Immature natural killer cell (primary cell): ENCODE measurements around the gene MEGF6. TPM values are rescaled to one million over a fixed set of nuclear protein-coding genes. Genes with fewer than 3 reads are reported as not detected.

Experiments used
- DNase-seq, 3 donors: peaks; one replicate each; pipeline ENCODE4 v3.0.0; 2022; ENCODE audit warnings: mixed read lengths in 1 of 3
- H3K27ac Mint-ChIP-seq, 6 donors: one replicate each; pipeline ENCODE4 v1.8.0; 2020; ENCODE audit warnings: mixed read lengths in 6 of 6, mild to moderate bottlenecking in 5 of 6, inconsistent platforms in 4 of 6, moderate library complexity in 3 of 6
- H3K27me3 Mint-ChIP-seq, 3 donors: one replicate each; pipeline ENCODE4 v1.8.0; 2020 to 2021; ENCODE audit warnings: low read depth in 3 of 3, mild to moderate bottlenecking in 3 of 3, mixed read lengths in 3 of 3, moderate library complexity in 3 of 3, inconsistent platforms in 1 of 3
- H3K36me3 Mint-ChIP-seq, 3 donors: one replicate each; pipeline ENCODE4 v1.8.0; 2020; ENCODE audit warnings: mixed read lengths in 3 of 3, inconsistent platforms in 2 of 3, mild to moderate bottlenecking in 2 of 3
- H3K4me1 Mint-ChIP-seq, 2 donors: one replicate each; pipeline ENCODE4 v1.8.0; 2020; ENCODE audit warnings: inconsistent platforms in 2 of 2, mild to moderate bottlenecking in 2 of 2, mixed read lengths in 2 of 2, moderate library complexity in 1 of 2
- H3K4me3 Mint-ChIP-seq, 5 donors: one replicate each; pipeline ENCODE4 v1.8.0; 2020; ENCODE audit warnings: mild to moderate bottlenecking in 5 of 5, mixed read lengths in 5 of 5, inconsistent platforms in 3 of 5, moderate library complexity in 3 of 5
- H3K9me3 Mint-ChIP-seq, 6 donors: one replicate each; pipeline ENCODE4 v1.8.0; 2020; ENCODE audit warnings: mild to moderate bottlenecking in 6 of 6, mixed read lengths in 6 of 6, inconsistent platforms in 4 of 6, moderate library complexity in 3 of 6
- polyA plus RNA-seq, 3 donors: library from polyadenylated mRNA; unstranded; fragments of 300-500 nt; fragmentation: Illumina TruSeq; gene quantifications; one replicate each; pipeline ENCODE4 v1.2.3, GENCODE V29; 2021

The MEGF6 gene
- polyA plus RNA-seq, 3 donors from 2014 or later: 0.08 TPM; not detected in 2

DNA sequence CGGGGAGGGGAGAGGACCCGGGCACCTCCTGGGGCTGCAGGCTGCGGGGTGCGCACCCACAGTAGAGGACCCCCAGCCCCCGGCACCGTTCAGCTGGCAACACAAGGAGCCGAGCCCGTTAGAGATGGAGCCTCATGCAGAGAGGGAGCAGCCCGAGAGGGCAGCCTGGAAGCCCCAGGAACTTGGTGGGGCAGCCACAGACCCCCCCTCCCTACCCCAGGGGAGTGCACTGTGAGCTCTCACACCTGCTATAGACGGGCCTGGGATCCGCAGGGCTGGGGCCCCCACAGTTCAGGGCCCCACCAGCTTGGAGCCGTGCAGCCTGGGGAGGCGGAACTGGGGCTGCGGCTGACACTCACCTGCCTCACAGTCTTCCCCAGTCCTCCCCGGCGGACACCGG lies 109.9 kb downstream of the MEGF6 start:
- Mint-ChIP-seq H3K4me1 (no peaks in the 10 kb centered on the region), H3K36me3 (no peaks in the 10 kb centered on the region), H3K4me3 (no peak overlapping the region), H3K27me3 (no peaks in the 10 kb centered on the region), H3K27ac (no peak overlapping the region), H3K9me3 (no peaks in the 10 kb centered on the region)
- no peak for DNase-seq

DNA sequence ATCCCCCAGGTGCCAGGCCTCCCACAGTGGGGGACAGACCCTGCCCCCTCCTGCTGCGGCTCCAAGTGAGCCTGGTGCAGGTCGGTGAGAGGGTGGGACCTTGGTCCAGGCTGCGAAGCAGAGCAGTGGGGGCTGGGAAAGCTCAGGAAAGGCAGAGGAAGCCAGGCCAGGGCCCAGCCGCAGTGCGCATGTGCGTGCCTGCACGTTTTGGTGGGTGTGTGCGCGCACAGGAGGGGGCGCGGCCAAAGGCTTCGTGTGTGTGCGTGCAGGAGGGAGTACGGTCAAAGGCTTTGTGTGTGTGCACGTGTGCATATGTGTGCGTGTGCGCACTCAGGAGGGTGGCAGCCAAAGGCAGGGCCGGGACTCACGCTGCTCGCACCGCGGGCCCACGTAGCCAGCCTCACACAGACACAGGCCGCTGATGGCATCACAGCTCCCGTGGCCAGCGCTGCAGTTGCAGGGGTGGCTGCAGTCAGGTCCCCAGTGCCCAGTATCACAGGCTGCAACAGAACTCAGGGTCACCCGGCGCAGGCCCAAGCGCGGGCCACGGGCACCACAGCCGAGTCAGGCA lies 111.0 kb downstream of the MEGF6 start:
- H3K27ac Mint-ChIP-seq: no peak overlapping the region
- DNase-seq: no peak
- no peaks in the 10 kb centered on the region for H3K27me3 Mint-ChIP-seq
- H3K4me3 Mint-ChIP-seq: no peak overlapping the region
- no peaks in the 10 kb centered on the region for H3K36me3 Mint-ChIP-seq
- H3K4me1 Mint-ChIP-seq: no peaks in the 10 kb centered on the region
- H3K9me3 Mint-ChIP-seq: no peaks in the 10 kb centered on the region

DNA sequence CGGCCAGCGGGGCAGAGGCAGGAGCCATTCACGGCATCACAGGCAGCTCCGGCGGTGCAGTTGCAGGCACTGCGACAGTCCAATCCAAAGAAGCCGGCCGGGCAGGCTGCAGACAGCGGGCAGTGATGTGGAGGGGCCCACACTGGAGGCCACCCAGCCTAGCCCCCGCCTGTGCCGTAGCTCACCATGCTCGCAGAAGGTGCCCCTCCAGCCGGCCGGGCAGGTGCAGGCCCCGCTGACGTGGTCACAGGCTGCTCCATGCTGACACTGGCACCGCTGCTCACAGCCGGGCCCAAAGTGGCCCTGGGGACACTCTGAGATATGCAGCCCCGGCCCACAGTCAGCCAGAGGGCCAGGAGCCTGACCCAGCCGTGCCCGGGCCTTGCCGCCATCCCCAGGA lies 111.7 kb downstream of the MEGF6 start:
- H3K36me3 Mint-ChIP-seq: no peaks in the 10 kb centered on the region
- H3K4me1 Mint-ChIP-seq: no peaks in the 10 kb centered on the region
- no peak overlapping the region for H3K27ac Mint-ChIP-seq
- H3K9me3 Mint-ChIP-seq: no peaks in the 10 kb centered on the region
- H3K4me3 Mint-ChIP-seq: no peak overlapping the region
- no peaks in the 10 kb centered on the region for H3K27me3 Mint-ChIP-seq
- DNase-seq: no peak

DNA sequence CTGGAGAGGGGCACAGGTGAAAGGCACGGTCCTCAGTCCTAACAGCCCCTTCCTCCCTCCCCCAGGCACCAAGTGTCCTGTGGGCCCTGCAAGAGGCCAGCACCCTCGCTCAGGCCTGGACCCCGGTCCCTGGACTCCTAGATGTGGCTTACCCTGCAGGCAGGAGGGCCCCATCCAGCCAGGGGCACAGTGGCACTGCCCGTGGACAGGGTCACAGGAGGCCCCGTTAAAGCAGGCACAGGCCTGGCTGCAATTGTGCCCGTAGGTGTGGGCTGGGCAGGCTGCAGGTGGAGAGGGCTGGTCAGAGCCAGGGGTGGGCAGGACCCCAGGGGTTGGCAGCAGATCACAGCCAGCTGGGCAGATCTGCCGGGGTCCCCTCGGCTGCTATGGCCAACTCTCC lies 112.3 kb downstream of the MEGF6 start:
- no peaks in the 10 kb centered on the region for H3K27me3 Mint-ChIP-seq
- H3K36me3 Mint-ChIP-seq: no peaks in the 10 kb centered on the region
- no peak for DNase-seq
- H3K4me3 Mint-ChIP-seq: no peak overlapping the region
- H3K4me1 Mint-ChIP-seq: no peaks in the 10 kb centered on the region
- H3K27ac Mint-ChIP-seq: no peak overlapping the region
- H3K9me3 Mint-ChIP-seq: no peaks in the 10 kb centered on the region

DNA sequence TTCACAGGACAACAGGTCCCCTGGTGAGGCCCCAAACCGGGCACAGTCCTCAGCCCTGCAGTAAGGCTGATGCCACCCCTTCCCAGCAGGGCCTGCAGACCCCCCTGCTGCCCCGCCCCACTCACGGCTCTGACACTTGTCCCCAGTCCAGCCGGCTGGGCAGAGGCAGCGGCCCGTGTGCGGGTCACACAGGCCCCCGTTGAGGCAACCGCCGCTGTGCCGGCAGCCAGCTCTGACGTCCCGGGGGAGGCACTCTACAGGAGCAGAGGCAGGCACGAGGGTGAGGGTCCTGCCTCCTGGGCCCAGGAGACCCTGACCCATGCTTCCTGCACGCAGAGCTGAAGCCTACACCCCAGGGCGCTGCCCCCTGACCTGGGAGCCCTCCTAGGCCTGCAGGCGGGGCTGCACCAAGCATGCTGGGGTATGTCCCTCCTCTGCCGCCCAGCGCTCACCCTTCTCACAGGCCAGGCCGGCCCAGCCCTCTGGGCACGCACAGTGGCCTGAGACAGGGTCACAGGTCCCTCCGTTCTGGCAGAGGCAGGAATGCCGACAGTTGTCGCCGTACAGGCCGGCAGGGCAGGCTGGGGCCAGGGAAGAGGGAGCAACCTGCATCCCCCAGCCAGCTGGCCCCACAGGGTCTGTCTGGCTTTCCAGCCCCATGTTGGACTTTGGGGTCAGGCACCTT lies 112.9 kb downstream of the MEGF6 start:
- DNase-seq: no peak
- no peak overlapping the region for H3K27ac Mint-ChIP-seq
- no peaks in the 10 kb centered on the region for H3K4me1 Mint-ChIP-seq
- H3K36me3 Mint-ChIP-seq: no peaks in the 10 kb centered on the region
- H3K9me3 Mint-ChIP-seq: no peaks in the 10 kb centered on the region
- H3K27me3 Mint-ChIP-seq: no peaks in the 10 kb centered on the region
- no peak overlapping the region for H3K4me3 Mint-ChIP-seq

DNA sequence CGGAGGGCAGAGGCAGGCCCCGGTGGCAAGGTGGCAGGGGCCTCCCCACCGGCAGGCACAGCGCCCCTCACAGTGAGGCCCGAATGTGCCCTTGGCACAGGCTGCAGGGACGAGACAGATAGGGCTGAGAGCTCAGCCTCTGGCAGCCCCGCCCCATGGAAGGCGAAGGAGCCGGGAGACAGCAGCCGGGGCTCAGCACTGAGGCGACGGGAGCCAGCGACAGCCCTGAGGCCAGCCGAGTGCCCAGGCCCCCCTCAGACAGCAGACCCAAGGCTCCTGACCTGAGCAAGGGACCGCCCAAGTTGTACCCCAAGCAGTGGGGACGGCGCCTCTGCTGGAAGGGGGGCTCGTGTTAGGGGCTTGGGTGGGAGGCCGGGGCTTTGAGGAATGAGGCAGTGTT lies 113.8 kb downstream of the MEGF6 start:
- H3K4me3 Mint-ChIP-seq: no peak overlapping the region
- no peaks in the 10 kb centered on the region for H3K36me3 Mint-ChIP-seq
- no peak for DNase-seq
- no peak overlapping the region for H3K27ac Mint-ChIP-seq
- H3K9me3 Mint-ChIP-seq: no peaks in the 10 kb centered on the region
- no peaks in the 10 kb centered on the region for H3K4me1 Mint-ChIP-seq
- H3K27me3 Mint-ChIP-seq: no peaks in the 10 kb centered on the region

DNA sequence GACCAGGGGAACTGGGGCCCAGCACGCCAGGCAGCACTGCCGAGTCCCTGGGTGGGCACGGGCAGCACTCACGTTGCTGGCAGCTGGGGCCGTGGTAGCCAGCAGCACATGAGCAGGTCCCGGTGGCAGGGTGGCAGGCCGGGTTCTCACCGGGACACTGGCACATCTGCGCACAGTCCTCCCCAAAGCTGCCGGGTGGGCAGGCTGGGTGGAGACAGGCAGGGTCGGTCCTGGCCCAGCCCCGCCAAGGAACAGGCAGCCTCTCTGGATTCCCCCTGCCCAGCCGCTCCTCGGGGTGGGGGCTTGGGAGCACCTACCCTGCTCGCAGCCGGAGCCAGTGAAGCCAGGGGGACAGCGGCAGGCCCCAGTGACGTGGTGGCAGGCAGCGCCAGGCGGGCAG lies 114.4 kb downstream of the MEGF6 start:
- H3K4me1 Mint-ChIP-seq: no peaks in the 10 kb centered on the region
- H3K4me3 Mint-ChIP-seq: no peak overlapping the region
- no peaks in the 10 kb centered on the region for H3K36me3 Mint-ChIP-seq
- DNase-seq: no peak
- H3K27ac Mint-ChIP-seq: no peak overlapping the region
- no peaks in the 10 kb centered on the region for H3K27me3 Mint-ChIP-seq
- H3K9me3 Mint-ChIP-seq: no peaks in the 10 kb centered on the region

DNA sequence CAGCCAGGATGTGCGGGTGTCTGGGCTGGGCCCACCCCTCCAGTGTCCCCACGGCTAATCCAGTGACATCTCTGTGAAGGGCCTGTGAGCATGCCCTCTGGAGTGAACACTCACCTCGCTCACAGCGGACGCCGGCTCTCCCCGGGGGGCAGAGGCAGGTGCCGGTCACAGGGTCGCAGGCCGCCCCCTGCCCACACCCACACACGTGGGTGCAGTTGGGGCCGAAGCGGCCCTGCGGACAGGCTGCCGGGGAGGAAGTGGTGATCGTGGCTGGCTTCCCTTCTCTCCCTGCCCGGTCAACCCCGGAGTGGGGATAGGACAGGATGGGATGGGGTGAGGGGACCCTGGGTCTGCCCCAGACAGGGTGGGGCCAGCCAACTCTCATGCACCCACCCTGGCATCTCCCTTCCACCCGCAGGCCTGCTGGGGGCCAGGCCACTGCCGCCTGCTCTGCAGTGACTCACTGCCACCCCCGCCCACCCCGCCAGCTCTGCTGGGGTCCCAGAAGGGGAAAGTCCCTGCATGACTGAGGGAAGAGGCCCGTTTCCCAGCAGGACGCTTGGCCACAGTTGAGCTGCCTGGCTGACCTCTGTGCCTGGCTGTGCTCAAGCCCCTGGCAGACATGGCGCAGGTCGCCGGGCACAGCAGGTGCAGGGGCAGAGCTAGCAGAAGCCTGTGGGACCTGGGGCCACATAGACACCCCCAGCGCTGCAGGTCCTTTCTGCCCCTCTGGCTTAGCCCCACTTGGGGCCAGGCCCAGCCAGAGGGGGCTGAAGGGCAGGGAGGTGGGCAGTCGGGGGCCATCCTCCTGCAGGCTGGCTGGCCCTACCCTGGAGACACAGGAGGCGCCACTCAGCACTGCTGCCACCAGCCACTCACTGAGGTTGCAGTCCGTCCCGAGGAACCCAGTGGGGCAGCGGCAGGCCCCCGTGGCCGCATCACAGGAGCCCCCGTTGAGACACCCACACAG lies 115.2 kb downstream of the MEGF6 start:
- Mint-ChIP-seq H3K27ac (no peak overlapping the region), H3K36me3 (no peaks in the 10 kb centered on the region)

DNA sequence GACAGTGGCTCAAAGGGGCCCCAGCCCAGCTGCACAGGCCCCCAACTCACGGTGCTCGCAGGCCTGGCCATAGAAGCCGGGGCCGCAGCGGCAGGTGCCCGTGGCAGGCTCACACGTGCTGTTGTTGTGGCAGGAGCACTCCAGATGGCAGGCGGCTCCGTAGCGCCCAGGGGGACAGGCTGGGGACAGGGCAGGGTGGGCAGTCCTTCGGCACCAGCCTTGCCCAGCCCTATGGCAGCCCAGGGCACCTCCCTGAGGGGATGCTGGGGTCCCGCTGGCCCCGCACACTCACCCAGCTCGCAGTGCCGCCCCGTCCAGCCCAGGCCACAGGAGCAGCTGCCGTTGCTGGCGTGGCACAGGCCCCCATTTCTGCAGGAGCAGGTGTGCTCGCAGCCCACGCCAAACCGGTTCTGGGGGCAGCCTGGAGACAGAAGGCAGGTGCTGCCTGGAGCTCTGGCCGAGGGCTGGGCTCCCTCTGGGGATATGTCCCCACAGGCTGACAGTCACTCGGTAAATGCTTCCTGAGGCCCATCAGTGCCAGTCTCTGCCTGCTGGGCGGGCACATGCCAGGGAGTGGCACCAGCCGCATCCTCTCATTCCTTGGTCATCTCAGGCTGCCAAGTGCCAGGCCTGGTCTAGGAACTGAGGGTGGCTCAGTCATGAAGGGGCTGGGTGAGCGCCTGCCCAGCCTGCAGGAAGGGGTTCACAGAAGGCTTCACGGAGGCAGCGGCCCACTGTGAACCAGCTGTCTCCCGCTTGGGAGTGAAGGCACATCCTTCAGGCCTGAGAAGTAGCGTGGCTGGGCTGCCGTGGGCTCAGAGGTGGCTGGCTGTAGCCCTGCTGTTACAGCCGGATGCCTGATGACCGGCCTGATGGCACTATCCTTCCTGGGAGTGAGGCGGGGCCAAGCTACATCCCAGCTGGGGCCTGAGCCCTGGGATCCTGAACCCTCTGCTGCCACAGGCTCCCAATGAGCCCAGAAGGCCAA lies 116.7 kb downstream of the MEGF6 start:
- no peak for DNase-seq
- Mint-ChIP-seq H3K27ac (no peak overlapping the region), H3K4me3 (no peak overlapping the region), H3K4me1 (peaks cover 0 to 4% of the 10 kb centered on the region in 2 donors), H3K27me3 (no peaks in the 10 kb centered on the region), H3K9me3 (no peaks in the 10 kb centered on the region), H3K36me3 (no peaks in the 10 kb centered on the region)

More for the DNA sequence above, 115.2 kb downstream of the MEGF6 start:
- Mint-ChIP-seq H3K4me1 (peaks cover 0 to 3% of the 10 kb centered on the region in 2 donors), H3K27me3 (no peaks in the 10 kb centered on the region), H3K9me3 (no peaks in the 10 kb centered on the region), H3K4me3 (no peak overlapping the region)
- DNase-seq: no peak

DNA sequence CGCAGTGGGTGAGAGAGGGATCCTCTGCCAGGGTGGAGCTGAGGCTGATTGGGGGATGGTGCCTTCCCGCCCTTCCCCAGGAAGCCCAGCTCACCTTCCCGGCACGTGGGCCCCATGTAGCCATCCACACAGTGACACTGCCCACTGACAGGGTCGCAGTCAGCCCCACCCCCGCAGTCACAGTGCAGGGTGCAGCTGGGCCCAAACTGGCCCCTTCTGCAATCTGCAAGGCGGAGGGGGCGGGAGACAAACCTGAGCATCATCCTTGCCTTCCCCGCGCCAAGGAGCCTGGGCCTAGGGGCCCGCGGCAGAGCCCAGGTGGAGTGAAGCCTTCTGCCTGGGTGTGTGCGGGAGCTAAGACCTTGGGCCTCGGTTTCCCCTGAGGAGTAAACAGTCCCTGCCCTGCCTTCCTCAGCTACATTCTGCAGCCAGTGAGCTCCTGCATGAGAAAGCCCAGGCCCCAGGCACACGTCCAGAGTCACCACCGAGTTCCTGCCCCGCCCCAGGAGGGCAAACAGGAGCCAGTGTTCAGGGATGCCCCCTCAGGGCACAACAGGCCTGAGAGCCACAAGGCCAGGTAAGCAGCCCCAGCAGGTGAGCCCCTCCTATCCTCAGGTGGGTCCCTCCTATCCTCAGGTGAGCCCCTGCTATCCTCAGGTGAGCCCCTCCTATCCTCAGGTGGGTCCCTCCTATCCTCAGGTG lies 118.6 kb downstream of the MEGF6 start:
- Mint-ChIP-seq H3K36me3 (no peaks in the 10 kb centered on the region), H3K9me3 (peaks cover 0 to 2% (median 0%) of the 10 kb centered on the region in 6 donors), H3K4me3 (no peak overlapping the region), H3K27ac (no peak overlapping the region), H3K4me1 (peaks cover 0 to 4% of the 10 kb centered on the region in 2 donors), H3K27me3 (peaks cover 0 to 3% (median 0%) of the 10 kb centered on the region in 3 donors)
- DNase-seq: no peak

DNA sequence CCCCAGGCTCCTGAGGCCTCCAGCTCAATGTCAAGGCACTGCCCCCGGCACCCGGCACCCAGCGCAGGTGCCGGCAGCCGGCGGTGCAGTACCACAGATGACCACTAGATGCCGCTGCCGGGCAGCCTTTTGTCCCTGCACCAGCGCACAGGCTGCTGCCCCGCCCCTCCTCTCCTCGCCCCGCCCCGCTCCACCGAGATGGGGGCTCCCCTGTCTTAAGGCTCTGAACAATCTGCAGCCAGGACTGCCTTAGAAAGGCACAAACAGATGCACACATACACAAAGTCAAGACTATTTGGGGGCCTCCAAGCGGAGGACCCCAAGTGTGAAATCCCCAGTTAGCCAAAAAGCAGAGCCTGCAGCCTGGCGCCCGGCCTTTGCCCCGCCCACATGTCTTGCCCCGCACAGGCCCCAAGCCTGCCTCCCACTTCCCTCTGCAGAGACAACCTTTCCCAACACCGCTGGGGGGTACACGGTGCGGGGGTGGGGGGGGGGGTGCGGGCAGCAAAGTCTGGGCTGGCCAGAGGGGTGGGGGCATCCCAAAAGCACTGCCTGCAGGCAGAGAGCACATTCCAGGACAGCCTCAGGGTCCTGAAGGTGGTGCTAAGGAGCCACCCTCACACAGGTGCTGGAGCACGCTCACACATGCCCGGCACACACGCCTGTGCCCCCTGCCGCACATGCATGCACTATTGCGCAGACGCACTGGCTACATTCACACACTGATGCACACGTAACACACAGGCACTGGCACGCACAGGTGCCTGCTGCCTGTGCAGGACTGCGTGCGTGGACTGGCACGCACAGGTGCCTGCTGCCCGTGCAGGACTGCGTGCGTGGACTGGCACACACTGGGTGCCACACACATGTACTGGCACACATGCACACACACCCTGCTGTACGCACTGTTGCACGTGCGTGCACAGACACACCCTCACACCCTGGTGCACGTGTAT lies 119.7 kb downstream of the MEGF6 start:
- Mint-ChIP-seq H3K4me3 (peak overlapping the region in 3 of 5 donors; percentile 33 to 51 (median 42)), H3K36me3 (no peaks in the 10 kb centered on the region), H3K27ac (no peak overlapping the region), H3K9me3 (peaks cover 0 to 2% (median 0%) of the 10 kb centered on the region in 6 donors), H3K4me1 (peaks cover 0 to 4% of the 10 kb centered on the region in 2 donors), H3K27me3 (peaks cover 0 to 3% (median 1%) of the 10 kb centered on the region in 3 donors)
- peak; percentile 70 to 78 (median 76) for DNase-seq
